ENCODE measurements around the gene INCENP. TPM values are rescaled to one million over a fixed set of nuclear protein-coding genes. Genes with fewer than 3 reads are reported as not detected.

INCENP gene
- total RNA-seq, 2 experiments from 2014 or later: 105 to 107 TPM

DNA sequence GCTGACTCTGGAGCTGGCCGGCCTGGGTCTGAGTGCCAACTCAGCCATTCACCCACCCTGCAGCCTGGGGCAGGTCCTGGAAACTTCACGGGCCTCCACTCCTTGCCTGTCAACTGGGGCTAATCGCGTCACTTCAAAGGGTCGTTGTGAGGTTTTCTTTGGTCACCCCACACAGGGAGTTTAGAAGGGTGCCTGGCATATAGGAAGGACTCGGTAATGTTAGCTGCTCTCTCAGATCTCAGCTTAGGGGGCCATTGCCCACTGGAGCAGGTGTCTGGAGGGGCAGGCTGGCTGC is 7.3 kb downstream of the INCENP start:
- Mint-ChIP-seq H3K27ac (no peak overlapping the region), H3K9me3 (no peaks in the 10 kb centered on the region), H3K4me3 (no peak overlapping the region), H3K27me3 (no peaks in the 10 kb centered on the region), H3K4me1 (peaks cover 15% of the 10 kb centered on the region), H3K36me3 (peaks cover 35% of the 10 kb centered on the region)
- DNase-seq: no peak

DNA sequence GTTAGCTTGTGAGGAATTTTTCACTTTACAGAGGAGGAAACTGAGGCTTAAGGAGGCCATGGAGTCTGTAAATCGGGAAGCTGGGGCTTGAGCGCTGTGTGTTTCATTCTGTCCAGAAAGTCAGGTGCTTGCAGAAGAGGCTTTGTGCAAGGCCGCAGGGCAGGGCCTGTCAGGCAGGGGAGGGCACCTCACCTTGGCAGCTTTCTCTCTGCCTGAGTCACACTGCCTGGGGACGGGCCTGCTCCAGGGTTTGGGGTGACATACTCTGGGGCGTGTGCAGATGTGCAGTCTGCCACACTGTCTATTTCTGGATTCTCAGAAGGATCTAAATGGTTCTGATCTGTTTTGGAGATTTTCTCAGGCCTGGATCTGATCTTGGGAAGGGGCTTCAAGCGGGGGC is 8.4 kb downstream of the INCENP start:
- no peaks in the 10 kb centered on the region for H3K9me3 Mint-ChIP-seq
- peaks cover 31% of the 10 kb centered on the region for H3K36me3 Mint-ChIP-seq
- H3K4me1 Mint-ChIP-seq: peaks cover 13% of the 10 kb centered on the region
- no peak for DNase-seq
- H3K4me3 Mint-ChIP-seq: no peak overlapping the region
- no peak overlapping the region for H3K27ac Mint-ChIP-seq
- H3K27me3 Mint-ChIP-seq: no peaks in the 10 kb centered on the region

DNA sequence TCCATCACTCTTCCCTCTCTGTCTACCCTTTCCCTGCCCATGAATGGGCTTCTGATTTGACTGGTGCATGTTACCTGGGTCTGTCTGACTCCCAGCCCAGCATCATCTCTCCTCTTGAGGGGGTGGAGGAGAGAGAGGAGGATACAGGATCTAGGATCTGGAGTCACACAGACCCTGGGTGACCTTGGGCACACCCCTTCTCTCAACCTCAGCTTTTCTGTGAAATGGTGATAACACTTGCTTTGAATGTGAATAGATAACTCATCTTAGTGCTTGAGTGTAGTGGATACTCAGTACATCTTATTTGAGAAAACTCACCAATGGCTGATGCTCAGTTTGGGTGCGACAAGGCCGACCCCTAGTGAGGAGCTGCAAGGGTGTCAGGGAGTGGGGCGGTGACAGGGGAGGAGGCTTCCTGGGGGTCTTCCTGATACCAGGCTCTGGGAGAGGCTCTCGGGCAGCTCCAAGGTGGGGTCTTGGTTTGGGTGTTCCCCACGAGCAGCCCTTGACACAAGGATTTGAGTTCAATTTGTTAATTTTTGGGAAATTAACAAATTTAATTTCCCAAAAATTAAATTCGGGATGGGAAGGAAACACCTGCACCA is 9.0 kb downstream of the INCENP start:
- H3K9me3 Mint-ChIP-seq: no peaks in the 10 kb centered on the region
- peaks cover 27% of the 10 kb centered on the region for H3K36me3 Mint-ChIP-seq
- H3K27ac Mint-ChIP-seq: no peak overlapping the region
- no peak overlapping the region for H3K4me3 Mint-ChIP-seq
- peaks cover 7% of the 10 kb centered on the region for H3K4me1 Mint-ChIP-seq
- H3K27me3 Mint-ChIP-seq: no peaks in the 10 kb centered on the region
- no peak for DNase-seq

GRCh38 chr11:62133328-62134065 is 9.7 kb downstream of the INCENP start:
- Mint-ChIP-seq H3K9me3 (no peaks in the 10 kb centered on the region), H3K4me1 (peaks cover 6% of the 10 kb centered on the region), H3K36me3 (peaks cover 24% of the 10 kb centered on the region), H3K4me3 (no peak overlapping the region), H3K27ac (no peak overlapping the region), H3K27me3 (no peaks in the 10 kb centered on the region)
- no peak for DNase-seq

- DNase-seq: no peak
- Mint-ChIP-seq H3K36me3 (peaks cover 5% of the 10 kb centered on the region), H3K27ac (no peak overlapping the region), H3K4me1 (peaks cover 5% of the 10 kb centered on the region), H3K27me3 (no peaks in the 10 kb centered on the region), H3K9me3 (no peaks in the 10 kb centered on the region), H3K4me3 (no peak overlapping the region)
Measured at GRCh38 chr11:62137276-62137861, 13.6 kb downstream of the INCENP start.

- no peak overlapping the region for H3K27ac Mint-ChIP-seq
- no peaks in the 10 kb centered on the region for H3K9me3 Mint-ChIP-seq
- DNase-seq: no peak
- H3K4me1 Mint-ChIP-seq: no peaks in the 10 kb centered on the region
- H3K27me3 Mint-ChIP-seq: no peaks in the 10 kb centered on the region
- H3K4me3 Mint-ChIP-seq: no peak overlapping the region
- no peaks in the 10 kb centered on the region for H3K36me3 Mint-ChIP-seq
Measured at GRCh38 chr11:62137881-62138629, 14.2 kb downstream of the INCENP start.

- no peak overlapping the region for H3K4me3 Mint-ChIP-seq
- H3K27ac Mint-ChIP-seq: no peak overlapping the region
- no peaks in the 10 kb centered on the region for H3K27me3 Mint-ChIP-seq
- no peaks in the 10 kb centered on the region for H3K4me1 Mint-ChIP-seq
- no peaks in the 10 kb centered on the region for H3K9me3 Mint-ChIP-seq
- DNase-seq: no peak
- H3K36me3 Mint-ChIP-seq: no peaks in the 10 kb centered on the region
Measured at GRCh38 chr11:62138630-62139425, 15.0 kb downstream of the INCENP start.

DNA sequence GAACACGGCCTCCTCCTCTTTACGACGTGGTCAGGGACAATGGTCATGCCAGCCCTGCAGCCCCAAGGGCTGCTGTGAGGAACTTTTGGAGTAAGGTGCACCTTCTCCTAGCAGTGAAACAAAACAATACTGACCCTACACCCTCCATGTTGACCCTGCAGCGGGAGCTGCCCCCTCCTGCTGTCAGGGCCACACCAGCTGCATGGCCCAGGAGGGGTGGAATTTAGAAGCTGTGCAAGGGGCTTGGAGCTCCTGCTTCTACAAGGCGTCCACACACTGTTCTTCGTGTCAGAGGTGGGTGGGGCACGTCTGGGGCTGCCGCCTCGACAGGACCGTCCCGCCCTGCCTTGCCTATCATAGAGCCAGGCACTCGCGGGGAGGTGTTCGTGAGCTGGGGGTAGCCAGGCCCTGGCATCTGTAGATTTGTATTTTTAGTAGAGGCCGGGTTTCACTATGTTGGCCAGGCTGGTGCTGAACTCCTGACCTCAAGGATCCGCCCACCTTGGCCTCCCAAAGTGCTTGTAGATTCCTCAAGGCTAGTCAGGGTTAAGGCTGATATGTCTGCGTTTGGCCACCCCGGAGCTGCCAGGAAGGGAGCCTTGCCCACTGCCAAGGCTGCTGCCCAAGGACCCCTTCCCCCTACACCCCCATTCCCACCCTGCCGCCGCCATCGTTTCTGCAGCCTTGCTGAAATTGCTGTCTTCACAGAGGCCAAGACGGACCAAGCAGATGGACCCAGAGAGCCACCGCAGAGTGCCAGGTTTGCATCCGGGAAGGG is 15.9 kb downstream of the INCENP start:
- H3K27ac Mint-ChIP-seq: no peak overlapping the region
- no peaks in the 10 kb centered on the region for H3K4me1 Mint-ChIP-seq
- no peaks in the 10 kb centered on the region for H3K9me3 Mint-ChIP-seq
- H3K4me3 Mint-ChIP-seq: no peak overlapping the region
- H3K36me3 Mint-ChIP-seq: no peaks in the 10 kb centered on the region
- no peak for DNase-seq
- H3K27me3 Mint-ChIP-seq: no peaks in the 10 kb centered on the region

DNA sequence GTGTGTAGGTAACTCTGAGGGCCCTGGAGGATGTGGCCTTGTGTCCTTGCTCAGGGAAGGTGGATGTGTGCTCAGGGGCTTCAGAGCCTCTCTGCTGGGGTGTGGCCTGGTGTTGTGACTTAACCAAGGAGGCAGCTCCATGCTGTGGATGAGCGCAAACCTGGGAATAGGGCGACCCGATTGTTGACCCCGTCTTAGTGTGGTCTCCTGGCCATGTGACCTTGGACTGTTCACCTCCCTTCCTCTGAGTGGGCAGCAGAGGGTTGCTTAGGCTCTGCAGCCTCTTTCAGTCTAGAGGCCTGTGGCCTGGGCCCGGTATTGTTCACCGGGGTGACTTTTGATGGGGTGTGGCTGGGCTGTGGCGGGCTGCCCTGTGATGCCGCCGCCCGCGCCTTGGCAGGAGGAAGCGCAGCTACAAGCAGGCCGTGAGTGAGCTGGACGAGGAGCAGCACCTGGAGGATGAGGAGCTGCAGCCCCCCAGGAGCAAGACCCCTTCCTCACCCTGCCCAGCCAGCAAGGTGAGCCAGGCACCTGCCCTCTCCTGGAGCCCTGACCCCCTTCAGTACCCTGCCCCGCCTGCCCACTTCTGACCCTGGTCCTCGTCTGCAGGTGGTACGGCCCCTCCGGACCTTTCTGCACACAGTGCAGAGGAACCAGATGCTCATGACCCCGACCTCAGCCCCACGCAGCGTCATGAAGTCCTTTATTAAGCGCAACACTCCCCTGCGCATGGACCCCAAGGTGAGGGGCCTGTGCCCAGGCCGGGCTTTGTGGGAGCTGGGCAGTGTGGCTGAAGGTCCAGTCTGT is 16.7 kb downstream of the INCENP start:
- Mint-ChIP-seq H3K9me3 (no peaks in the 10 kb centered on the region), H3K27me3 (no peaks in the 10 kb centered on the region), H3K4me3 (no peak overlapping the region), H3K36me3 (no peaks in the 10 kb centered on the region), H3K4me1 (no peaks in the 10 kb centered on the region), H3K27ac (no peak overlapping the region)
- DNase-seq: no peak

- Mint-ChIP-seq H3K4me3 (no peak overlapping the region), H3K9me3 (no peaks in the 10 kb centered on the region), H3K27ac (no peak overlapping the region), H3K36me3 (peaks cover 4% of the 10 kb centered on the region), H3K27me3 (no peaks in the 10 kb centered on the region), H3K4me1 (no peaks in the 10 kb centered on the region)
- no peak for DNase-seq
Measured at GRCh38 chr11:62141111-62142042, 17.6 kb downstream of the INCENP start.

DNA sequence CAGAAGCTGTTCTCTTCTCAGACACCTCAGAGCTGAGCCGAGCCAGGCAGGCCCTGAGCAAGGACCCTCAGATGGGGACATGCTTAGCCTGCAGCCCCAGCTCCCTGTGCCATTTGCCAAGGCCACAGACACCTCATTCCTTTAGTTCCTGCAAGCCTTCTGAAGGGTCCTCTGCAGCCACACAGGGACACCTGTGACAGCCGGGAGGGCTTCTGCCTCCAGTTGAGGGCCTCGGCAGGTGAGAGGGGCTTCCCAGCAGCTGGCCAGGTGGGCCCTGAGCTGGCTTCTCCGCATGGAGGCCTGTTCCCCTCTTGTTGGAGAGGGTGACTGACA is 18.2 kb downstream of the INCENP start:
- Mint-ChIP-seq H3K4me1 (no peaks in the 10 kb centered on the region), H3K27ac (no peak overlapping the region), H3K4me3 (no peak overlapping the region), H3K36me3 (peaks cover 6% of the 10 kb centered on the region), H3K9me3 (no peaks in the 10 kb centered on the region), H3K27me3 (no peaks in the 10 kb centered on the region)
- no peak for DNase-seq

GRCh38 chr11:62142921-62143320 is 19.1 kb downstream of the INCENP start:
- H3K4me1 Mint-ChIP-seq: no peaks in the 10 kb centered on the region
- H3K36me3 Mint-ChIP-seq: peaks cover 6% of the 10 kb centered on the region
- H3K27me3 Mint-ChIP-seq: no peaks in the 10 kb centered on the region

GRCh38 chr11:62143727-62144126 is 19.9 kb downstream of the INCENP start:
- Mint-ChIP-seq H3K27ac (no peak overlapping the region), H3K36me3 (peaks cover 6% of the 10 kb centered on the region), H3K9me3 (no peaks in the 10 kb centered on the region), H3K4me1 (no peaks in the 10 kb centered on the region), H3K4me3 (no peak overlapping the region), H3K27me3 (no peaks in the 10 kb centered on the region)
- DNase-seq: no peak

More at GRCh38 chr11:62142921-62143320, 19.1 kb downstream of the INCENP start:
- no peak overlapping the region for H3K4me3 Mint-ChIP-seq
- no peak for DNase-seq
- H3K9me3 Mint-ChIP-seq: no peaks in the 10 kb centered on the region
- no peak overlapping the region for H3K27ac Mint-ChIP-seq

Data from activated naive CD8-positive, alpha-beta T cell treated with anti-CD3 and anti-CD28 coated beads for 36 hours (primary cell).